ENCODE measurements around the gene PER2. TPM values are rescaled to one million over a fixed set of nuclear protein-coding genes. Genes with fewer than 3 reads are reported as not detected.

Gene PER2
- total and polyA plus RNA-seq, 8 donors: 7.7 to 14.2 (median 8.8) TPM

DNA sequence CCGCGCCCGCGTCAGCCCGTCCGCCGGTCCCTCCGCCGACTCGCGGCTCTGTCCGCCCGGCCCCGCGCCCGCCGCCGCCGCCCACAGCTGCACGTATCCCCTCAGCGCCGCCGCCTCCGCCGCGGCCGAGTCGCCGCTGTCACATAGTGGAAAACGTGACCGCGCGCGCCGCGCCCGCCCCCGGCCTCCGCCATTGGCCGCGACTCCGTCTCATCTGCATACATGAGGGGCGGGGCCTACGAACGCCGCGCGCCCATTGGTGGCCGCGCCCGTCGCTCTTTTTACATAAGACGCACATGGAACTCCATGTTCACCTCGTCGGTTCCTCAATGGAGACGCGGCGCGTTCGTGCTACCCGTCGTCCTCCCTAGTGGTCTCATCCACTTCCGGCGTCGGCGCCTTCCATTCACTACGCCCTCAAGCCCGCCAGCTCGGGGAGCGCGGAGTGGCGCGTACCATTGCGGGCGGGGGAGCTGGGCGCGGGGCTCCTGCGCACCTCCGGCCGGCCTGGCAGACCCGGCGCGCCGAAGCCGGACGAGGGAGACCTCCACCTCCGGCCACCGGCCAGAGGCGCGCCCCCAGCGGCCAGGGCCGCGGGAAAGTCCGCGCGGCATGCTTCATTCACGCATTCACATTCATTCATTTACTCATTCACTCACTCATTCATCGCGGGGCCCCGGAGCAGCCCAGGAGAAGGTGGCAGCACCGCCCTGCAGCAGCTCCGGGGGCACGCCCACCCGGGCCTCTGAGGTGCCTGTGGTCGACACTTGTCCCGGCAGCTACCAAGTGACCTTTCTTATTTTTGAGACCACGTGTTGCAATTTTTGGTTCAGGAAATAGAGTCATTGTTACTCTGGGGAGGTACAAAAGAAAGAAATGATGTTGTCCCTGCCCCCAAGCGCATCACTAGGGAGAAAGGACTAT lies 502 bp upstream of the PER2 start:
- Histone ChIP-seq H3K4me3 (peak overlapping the region; percentile 59 to 61), H3K36me3 (no peaks in the 10 kb centered on the region), H3K27ac (peak overlapping the region; percentile 87 to 93), H3K4me1 (peaks cover 35 to 50% of the 10 kb centered on the region in 2 donors), H3K9me3 (no peaks in the 10 kb centered on the region), H3K27me3 (no peaks in the 10 kb centered on the region)
- peak; percentile 96 to 99 (median 98) for DNase-seq
- TF ChIP-seq, protein P1, sequence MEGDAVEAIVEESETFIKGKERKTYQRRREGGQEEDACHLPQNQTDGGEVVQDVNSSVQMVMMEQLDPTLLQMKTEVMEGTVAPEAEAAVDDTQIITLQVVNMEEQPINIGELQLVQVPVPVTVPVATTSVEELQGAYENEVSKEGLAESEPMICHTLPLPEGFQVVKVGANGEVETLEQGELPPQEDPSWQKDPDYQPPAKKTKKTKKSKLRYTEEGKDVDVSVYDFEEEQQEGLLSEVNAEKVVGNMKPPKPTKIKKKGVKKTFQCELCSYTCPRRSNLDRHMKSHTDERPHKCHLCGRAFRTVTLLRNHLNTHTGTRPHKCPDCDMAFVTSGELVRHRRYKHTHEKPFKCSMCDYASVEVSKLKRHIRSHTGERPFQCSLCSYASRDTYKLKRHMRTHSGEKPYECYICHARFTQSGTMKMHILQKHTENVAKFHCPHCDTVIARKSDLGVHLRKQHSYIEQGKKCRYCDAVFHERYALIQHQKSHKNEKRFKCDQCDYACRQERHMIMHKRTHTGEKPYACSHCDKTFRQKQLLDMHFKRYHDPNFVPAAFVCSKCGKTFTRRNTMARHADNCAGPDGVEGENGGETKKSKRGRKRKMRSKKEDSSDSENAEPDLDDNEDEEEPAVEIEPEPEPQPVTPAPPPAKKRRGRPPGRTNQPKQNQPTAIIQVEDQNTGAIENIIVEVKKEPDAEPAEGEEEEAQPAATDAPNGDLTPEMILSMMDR (IDR thresholded peaks at IDR 0.05): peak in 1 of 2 donors; percentile 10
- ATAC-seq: peak; percentile 84
- intact Hi-C loops (cut with DNase I): no loop called here

DNA sequence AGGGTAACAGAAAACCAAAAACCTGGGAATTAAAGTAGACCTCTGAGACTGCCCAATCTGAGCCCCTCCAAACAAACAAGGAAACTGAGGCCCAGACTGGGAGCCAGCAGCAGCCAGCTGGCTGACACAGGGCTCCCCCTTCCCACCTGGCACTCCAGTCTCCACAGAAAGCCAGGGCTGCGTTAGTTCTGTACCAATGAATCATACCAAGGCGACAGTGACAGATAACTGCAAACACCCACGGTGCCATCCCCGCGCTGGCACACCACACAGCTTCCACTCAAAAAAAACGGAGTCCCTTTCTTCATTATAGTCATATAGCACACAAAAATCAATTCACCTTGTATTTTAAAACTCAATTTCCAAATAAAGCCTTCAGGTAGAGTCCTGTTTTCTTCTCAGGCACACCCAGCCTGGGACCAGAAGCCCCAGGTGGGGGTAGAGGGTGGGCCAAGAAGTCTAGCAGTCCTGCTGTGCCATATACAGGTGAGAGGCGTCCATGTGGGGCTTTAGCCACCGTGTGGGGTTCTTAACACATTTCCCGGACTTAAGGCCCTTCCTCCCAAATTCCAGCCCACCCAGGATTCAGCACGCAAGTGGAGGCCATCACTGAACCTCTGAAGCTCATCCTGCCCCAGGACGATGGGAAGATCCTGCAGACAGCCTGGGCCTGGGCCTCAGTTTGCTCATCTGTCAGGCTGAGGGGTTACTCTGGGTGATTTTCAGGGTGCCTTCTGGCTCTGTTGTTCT lies 1.2 kb downstream of the PER2 start:
- Histone ChIP-seq H3K9me3 (no peaks in the 10 kb centered on the region), H3K4me1 (peaks cover 35 to 64% of the 10 kb centered on the region in 2 donors), H3K4me3 (peak overlapping the region; percentile 59 to 61), H3K27ac (peak overlapping the region; percentile 87 to 93), H3K36me3 (no peaks in the 10 kb centered on the region), H3K27me3 (no peaks in the 10 kb centered on the region)
- DNase-seq: no peak
- intact Hi-C loops (cut with DNase I): no loop called here
- no peak for ATAC-seq
- TF ChIP-seq, protein P1 (IDR thresholded peaks at IDR 0.05): no peak

DNA sequence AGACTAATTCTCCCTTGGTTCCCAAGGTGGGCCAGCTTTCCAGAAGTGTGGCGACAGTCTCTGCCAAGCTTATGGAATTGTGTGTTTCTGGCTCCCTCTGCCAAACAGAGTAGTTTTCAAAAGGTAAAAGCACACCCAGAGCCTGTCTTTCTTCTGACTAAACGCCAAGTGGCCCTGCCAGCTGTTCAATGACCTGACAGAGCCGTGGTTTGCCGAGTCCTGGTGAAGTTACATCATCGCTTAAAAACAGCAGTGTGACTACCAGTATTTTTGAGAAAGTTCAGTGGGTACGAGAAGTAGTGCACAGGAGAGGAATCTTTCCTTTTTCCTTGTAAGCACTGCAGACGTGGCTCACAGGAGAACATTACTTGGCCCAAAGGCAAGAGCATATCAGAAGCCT lies 1.9 kb downstream of the PER2 start:
- ATAC-seq (peak; percentile 42), DNase-seq (peak in 2 of 4 donors; percentile 59 to 73)
- H3K27me3 ChIP-seq: no peaks in the 10 kb centered on the region
- intact Hi-C loops (cut with DNase I): no loop called here
- peak overlapping the region; percentile 87 to 93 for H3K27ac ChIP-seq
- no peaks in the 10 kb centered on the region for H3K9me3 ChIP-seq
- H3K4me3 ChIP-seq: no peak overlapping the region
- TF ChIP-seq, protein P1 (IDR thresholded peaks at IDR 0.05): no peak
- no peaks in the 10 kb centered on the region for H3K36me3 ChIP-seq
- peaks cover 35 to 70% of the 10 kb centered on the region in 2 donors for H3K4me1 ChIP-seq

DNA sequence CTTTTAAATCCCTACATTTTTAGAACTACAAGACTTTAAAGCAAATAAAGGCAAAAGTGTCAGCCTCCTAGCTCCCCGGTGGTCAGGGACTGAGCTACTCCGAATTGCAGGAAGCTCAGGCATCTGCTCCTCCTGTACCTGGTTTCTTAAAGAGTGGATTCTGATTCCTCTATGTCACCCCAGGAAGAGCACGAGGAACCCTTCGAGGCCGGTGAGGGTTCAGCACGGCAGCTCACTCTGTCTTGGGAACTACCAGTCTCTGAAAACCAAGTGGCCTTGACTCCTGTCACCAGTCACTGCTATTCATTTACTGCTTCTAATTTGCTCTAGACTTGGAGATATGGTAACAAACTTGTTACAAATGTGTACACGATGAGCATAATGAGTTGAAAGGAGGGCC lies 2.3 kb downstream of the PER2 start:
- H3K4me1 ChIP-seq: peaks cover 35 to 71% of the 10 kb centered on the region in 2 donors
- peak overlapping the region; percentile 87 to 93 for H3K27ac ChIP-seq
- TF ChIP-seq, protein P1 (IDR thresholded peaks at IDR 0.05): no peak
- ATAC-seq (no peak), DNase-seq (no peak)
- no peaks in the 10 kb centered on the region for H3K36me3 ChIP-seq
- H3K4me3 ChIP-seq: no peak overlapping the region
- H3K27me3 ChIP-seq: no peaks in the 10 kb centered on the region
- intact Hi-C loops (cut with DNase I): no loop called here
- no peaks in the 10 kb centered on the region for H3K9me3 ChIP-seq

DNA sequence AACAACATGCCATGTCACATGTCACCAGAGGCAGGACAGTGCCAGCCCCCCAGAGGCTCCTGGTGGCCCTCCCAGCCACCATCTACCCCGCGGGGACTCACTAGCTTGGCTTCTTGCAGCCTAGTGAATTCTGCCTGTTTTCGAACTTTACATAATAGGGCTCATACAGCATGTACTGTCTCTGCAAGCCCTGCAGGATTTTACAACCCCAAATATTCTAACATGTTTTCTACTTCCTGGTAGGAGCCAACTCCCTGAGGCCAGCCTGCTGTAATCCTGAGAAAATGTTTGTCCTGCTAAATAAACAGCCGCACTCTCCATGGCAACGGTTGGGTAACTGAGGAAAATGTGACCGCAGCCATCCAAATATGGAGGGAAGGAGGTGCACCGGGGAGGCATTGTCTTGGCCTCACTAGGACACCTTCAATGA lies 2.7 kb downstream of the PER2 start:
- H3K27ac ChIP-seq: peak overlapping the region; percentile 87 to 93
- H3K27me3 ChIP-seq: no peaks in the 10 kb centered on the region
- H3K4me1 ChIP-seq: peaks cover 35 to 71% of the 10 kb centered on the region in 2 donors
- DNase-seq (peak in 3 of 4 donors; percentile 72 to 90 (median 85)), ATAC-seq (peak; percentile 62)
- H3K9me3 ChIP-seq: no peaks in the 10 kb centered on the region
- H3K4me3 ChIP-seq: no peak overlapping the region
- intact Hi-C loops (cut with DNase I): no loop called here
- TF ChIP-seq, protein P1 (IDR thresholded peaks at IDR 0.05): no peak
- H3K36me3 ChIP-seq: no peaks in the 10 kb centered on the region
